CD4-positive, alpha-beta T cell treated with Interleukin-10 for 1 hour (primary cell): ENCODE measurements around the gene GCLC.
"Not testable (repeated sequence)": the region's sequence is repeated elsewhere in the genome, so short reads cannot be mapped to it uniquely, and the experiment has no call there.

ENCODE experiments used
- DNase-seq: peaks from one replicate; pipeline ENCODE4 v3.0.0-alpha.2; 2020

Gene GCLC

GRCh38 chr6:53556986-53557715 lies 12.2 kb upstream of the GCLC start:
- DNase-seq: no peak

GRCh38 chr6:53553600-53553999 lies 8.7 kb upstream of the GCLC start:
- DNase-seq: not testable (repeated sequence)

GRCh38 chr6:53551681-53552080 lies 6.8 kb upstream of the GCLC start:
- DNase-seq: not testable (repeated sequence)

- peak; percentile 95 for DNase-seq
Observed at GRCh38 chr6:53547811-53548496, 3.1 kb upstream of the GCLC start.

- no peak for DNase-seq
Observed at GRCh38 chr6:53547166-53547810, 2.4 kb upstream of the GCLC start.

GRCh38 chr6:53546281-53546680 lies 1.4 kb upstream of the GCLC start:
- DNase-seq: no peak

- peak; percentile 11 for DNase-seq
Observed at GRCh38 chr6:53544217-53544469, 758 bp downstream of the GCLC start.

- no peak for DNase-seq
Observed at GRCh38 chr6:53543359-53544216, 1.3 kb downstream of the GCLC start.

GRCh38 chr6:53541900-53542299 lies 3.0 kb downstream of the GCLC start:
- no peak for DNase-seq

GRCh38 chr6:53540129-53540692 lies 4.7 kb downstream of the GCLC start:
- DNase-seq: no peak

GRCh38 chr6:53539561-53539960 lies 5.3 kb downstream of the GCLC start:
- no peak for DNase-seq

GRCh38 chr6:53536561-53536960 lies 8.3 kb downstream of the GCLC start:
- DNase-seq: no peak

GRCh38 chr6:53532942-53533341 lies 12.0 kb downstream of the GCLC start:
- DNase-seq: no peak

GRCh38 chr6:53532061-53532797 lies 12.7 kb downstream of the GCLC start:
- DNase-seq: no peak

- no peak for DNase-seq
Observed at GRCh38 chr6:53530780-53531386, 14.0 kb downstream of the GCLC start.

GRCh38 chr6:53530346-53530745 lies 14.6 kb downstream of the GCLC start:
- no peak for DNase-seq

- DNase-seq: no peak
Observed at GRCh38 chr6:53529324-53530036, 15.4 kb downstream of the GCLC start.

GRCh38 chr6:53528107-53528506 lies 16.8 kb downstream of the GCLC start:
- no peak for DNase-seq

GRCh38 chr6:53527249-53527765 lies 17.6 kb downstream of the GCLC start:
- no peak for DNase-seq

GRCh38 chr6:53526000-53526399 lies 18.9 kb downstream of the GCLC start:
- no peak for DNase-seq

- DNase-seq: no peak
Observed at GRCh38 chr6:53524455-53524815, 20.5 kb downstream of the GCLC start.
